Measurements from ENCODE around the gene WDR26.
"Not testable (repeated sequence)": the region's sequence is repeated elsewhere in the genome, so short reads cannot be mapped to it uniquely, and the experiment has no call there.

Gene WDR26

GRCh38 chr1:224434691-224435317, at the start of gene WDR26:
Gene WDR26, minus strand, starts transcription at chr1:224434797.
- Histone ChIP-seq H3K9ac (ENCODE audit: low read length) (peak within 1 kb of the TSS; percentile 79), H3K9me3 (ENCODE audit: control insufficient read depth, insufficient read depth, low read depth, low read length) (no peaks in the 10 kb centered on the region), H3K4me3 (ENCODE audit: low read depth, low read length) (peak within 1 kb of the TSS; percentile 87), H3K27ac (ENCODE audit: low read depth, low read length) (peak within 1 kb of the TSS; percentile 67; the same call in 1 of the 2 replicates), H3K27me3 (ENCODE audit: control insufficient read depth, insufficient read depth, low read length) (no peaks in the 10 kb centered on the region), H3K36me3 (ENCODE audit: control insufficient read depth, insufficient read depth, low read length) (peaks cover 27% of the 10 kb centered on the region), H3K4me1 (ENCODE audit: control insufficient read depth, insufficient read depth, low read length) (peaks cover 34% of the 10 kb centered on the region)

GRCh38 chr1:224483206-224483605, 48.6 kb upstream of the WDR26 start:
- not testable (repeated sequence) for H3K27ac ChIP-seq (ENCODE audit: low read depth, low read length); H3K27me3 ChIP-seq (ENCODE audit: control insufficient read depth, insufficient read depth, low read length); H3K36me3 ChIP-seq (ENCODE audit: control insufficient read depth, insufficient read depth, low read length); H3K4me3 ChIP-seq (ENCODE audit: low read depth, low read length); H3K9ac ChIP-seq (ENCODE audit: low read length); H3K4me1 ChIP-seq (ENCODE audit: control insufficient read depth, insufficient read depth, low read length)
- peaks cover 14% of the 10 kb centered on the region for H3K9me3 ChIP-seq (ENCODE audit: control insufficient read depth, insufficient read depth, low read depth, low read length)

- no peaks in the 10 kb centered on the region; the same call in 1 of the 2 replicates for H3K4me1 ChIP-seq (ENCODE audit: control insufficient read depth, insufficient read depth, low read length)
- H3K9me3 ChIP-seq (ENCODE audit: control insufficient read depth, insufficient read depth, low read depth, low read length): peaks cover 11% of the 10 kb centered on the region
- no peaks in the 10 kb centered on the region for H3K36me3 ChIP-seq (ENCODE audit: control insufficient read depth, insufficient read depth, low read length)
- H3K27me3 ChIP-seq (ENCODE audit: control insufficient read depth, insufficient read depth, low read length): no peaks in the 10 kb centered on the region
- no peak overlapping the region for H3K9ac ChIP-seq (ENCODE audit: low read length)
- no peak overlapping the region for H3K4me3 ChIP-seq (ENCODE audit: low read depth, low read length)
- no peak overlapping the region for H3K27ac ChIP-seq (ENCODE audit: low read depth, low read length)
Observed at GRCh38 chr1:224482619-224483018, 48.0 kb upstream of the WDR26 start.

GRCh38 chr1:224481601-224482000, 47.0 kb upstream of the WDR26 start:
- Histone ChIP-seq H3K9ac (ENCODE audit: low read length) (no peak overlapping the region), H3K4me3 (ENCODE audit: low read depth, low read length) (no peak overlapping the region), H3K4me1 (ENCODE audit: control insufficient read depth, insufficient read depth, low read length) (no peaks in the 10 kb centered on the region), H3K27me3 (ENCODE audit: control insufficient read depth, insufficient read depth, low read length) (no peaks in the 10 kb centered on the region), H3K27ac (ENCODE audit: low read depth, low read length) (no peak overlapping the region), H3K9me3 (ENCODE audit: control insufficient read depth, insufficient read depth, low read depth, low read length) (peaks cover 11% of the 10 kb centered on the region), H3K36me3 (ENCODE audit: control insufficient read depth, insufficient read depth, low read length) (no peaks in the 10 kb centered on the region)

GRCh38 chr1:224480888-224481459, 46.4 kb upstream of the WDR26 start:
- H3K9me3 ChIP-seq (ENCODE audit: control insufficient read depth, insufficient read depth, low read depth, low read length): peaks cover 11% of the 10 kb centered on the region
- H3K27ac ChIP-seq (ENCODE audit: low read depth, low read length); H3K27me3 ChIP-seq (ENCODE audit: control insufficient read depth, insufficient read depth, low read length); H3K9ac ChIP-seq (ENCODE audit: low read length); H3K36me3 ChIP-seq (ENCODE audit: control insufficient read depth, insufficient read depth, low read length); H3K4me3 ChIP-seq (ENCODE audit: low read depth, low read length); H3K4me1 ChIP-seq (ENCODE audit: control insufficient read depth, insufficient read depth, low read length): not testable (repeated sequence)

- not testable (repeated sequence) for H3K4me3 ChIP-seq (ENCODE audit: low read depth, low read length); H3K36me3 ChIP-seq (ENCODE audit: control insufficient read depth, insufficient read depth, low read length); H3K27me3 ChIP-seq (ENCODE audit: control insufficient read depth, insufficient read depth, low read length); H3K27ac ChIP-seq (ENCODE audit: low read depth, low read length); H3K4me1 ChIP-seq (ENCODE audit: control insufficient read depth, insufficient read depth, low read length); H3K9ac ChIP-seq (ENCODE audit: low read length)
- peaks cover 11% of the 10 kb centered on the region for H3K9me3 ChIP-seq (ENCODE audit: control insufficient read depth, insufficient read depth, low read depth, low read length)
Observed at GRCh38 chr1:224480200-224480599, 45.6 kb upstream of the WDR26 start.

- H3K36me3 ChIP-seq (ENCODE audit: control insufficient read depth, insufficient read depth, low read length): no peaks in the 10 kb centered on the region
- H3K4me3 ChIP-seq (ENCODE audit: low read depth, low read length): no peak overlapping the region
- H3K27me3 ChIP-seq (ENCODE audit: control insufficient read depth, insufficient read depth, low read length): no peaks in the 10 kb centered on the region
- H3K9ac ChIP-seq (ENCODE audit: low read length): no peak overlapping the region
- H3K27ac ChIP-seq (ENCODE audit: low read depth, low read length): no peak overlapping the region
- no peaks in the 10 kb centered on the region for H3K4me1 ChIP-seq (ENCODE audit: control insufficient read depth, insufficient read depth, low read length)
- no peaks in the 10 kb centered on the region; the same call in 1 of the 2 replicates for H3K9me3 ChIP-seq (ENCODE audit: control insufficient read depth, insufficient read depth, low read depth, low read length)
Observed at GRCh38 chr1:224472806-224473205, 38.2 kb upstream of the WDR26 start.

GRCh38 chr1:224466154-224466553, 31.6 kb upstream of the WDR26 start:
- no peaks in the 10 kb centered on the region for H3K27me3 ChIP-seq (ENCODE audit: control insufficient read depth, insufficient read depth, low read length)
- H3K4me1 ChIP-seq (ENCODE audit: control insufficient read depth, insufficient read depth, low read length): no peaks in the 10 kb centered on the region
- H3K27ac ChIP-seq (ENCODE audit: low read depth, low read length): no peak overlapping the region
- H3K9ac ChIP-seq (ENCODE audit: low read length): no peak overlapping the region
- no peak overlapping the region for H3K4me3 ChIP-seq (ENCODE audit: low read depth, low read length)
- no peaks in the 10 kb centered on the region for H3K36me3 ChIP-seq (ENCODE audit: control insufficient read depth, insufficient read depth, low read length)
- peaks cover 5% of the 10 kb centered on the region; the same call in 1 of the 2 replicates for H3K9me3 ChIP-seq (ENCODE audit: control insufficient read depth, insufficient read depth, low read depth, low read length)

- Histone ChIP-seq H3K27ac (ENCODE audit: low read depth, low read length) (no peak overlapping the region), H3K36me3 (ENCODE audit: control insufficient read depth, insufficient read depth, low read length) (no peaks in the 10 kb centered on the region), H3K4me1 (ENCODE audit: control insufficient read depth, insufficient read depth, low read length) (peaks cover 9% of the 10 kb centered on the region), H3K9me3 (ENCODE audit: control insufficient read depth, insufficient read depth, low read depth, low read length) (peaks cover 5% of the 10 kb centered on the region; the same call in 1 of the 2 replicates), H3K27me3 (ENCODE audit: control insufficient read depth, insufficient read depth, low read length) (no peaks in the 10 kb centered on the region), H3K9ac (ENCODE audit: low read length) (no peak overlapping the region), H3K4me3 (ENCODE audit: low read depth, low read length) (no peak overlapping the region)
Observed at GRCh38 chr1:224459966-224460365, 25.4 kb upstream of the WDR26 start.

- Histone ChIP-seq H3K4me3 (ENCODE audit: low read depth, low read length) (no peak overlapping the region), H3K9me3 (ENCODE audit: control insufficient read depth, insufficient read depth, low read depth, low read length) (peaks cover 5% of the 10 kb centered on the region; the same call in 1 of the 2 replicates), H3K9ac (ENCODE audit: low read length) (no peak overlapping the region), H3K27me3 (ENCODE audit: control insufficient read depth, insufficient read depth, low read length) (no peaks in the 10 kb centered on the region), H3K4me1 (ENCODE audit: control insufficient read depth, insufficient read depth, low read length) (peaks cover 17% of the 10 kb centered on the region), H3K36me3 (ENCODE audit: control insufficient read depth, insufficient read depth, low read length) (no peaks in the 10 kb centered on the region), H3K27ac (ENCODE audit: low read depth, low read length) (no peak overlapping the region)
Observed at GRCh38 chr1:224458996-224459395, 24.4 kb upstream of the WDR26 start.

GRCh38 chr1:224458296-224458695, 23.7 kb upstream of the WDR26 start:
- H3K36me3 ChIP-seq (ENCODE audit: control insufficient read depth, insufficient read depth, low read length): no peaks in the 10 kb centered on the region
- peak overlapping the region; percentile 2 for H3K9ac ChIP-seq (ENCODE audit: low read length)
- no peak overlapping the region for H3K4me3 ChIP-seq (ENCODE audit: low read depth, low read length)
- peaks cover 17% of the 10 kb centered on the region for H3K4me1 ChIP-seq (ENCODE audit: control insufficient read depth, insufficient read depth, low read length)
- H3K27ac ChIP-seq (ENCODE audit: low read depth, low read length): no peak overlapping the region
- H3K9me3 ChIP-seq (ENCODE audit: control insufficient read depth, insufficient read depth, low read depth, low read length): peaks cover 5% of the 10 kb centered on the region; the same call in 1 of the 2 replicates
- H3K27me3 ChIP-seq (ENCODE audit: control insufficient read depth, insufficient read depth, low read length): no peaks in the 10 kb centered on the region
